Esophagus muscularis mucosa (tissue), 4 donors: ENCODE data around the gene PTPRD.

ENCODE experiments used
- CTCF ChIP-seq, 3 experiments: fragments of 200-600 bp in 2 of 3; fragments of 450-650 bp in 1 of 3; sonication (generic) in 2 of 3; IDR thresholded peaks; one replicate each; pipeline ENCODE4 v1.5.1; 2017 to 2019; ENCODE audit warnings: antibody characterized with exemption in 3 of 3, mild to moderate bottlenecking in 2 of 3, moderate library complexity in 1 of 3
- EP300 ChIP-seq: sonication (generic); formaldehyde crosslinking; IDR thresholded peaks from one replicate; pipeline ENCODE4 v1.6.1; 2017; ENCODE audit warnings: antibody characterized with exemption
- POLR2A ChIP-seq: fragments of 450-650 bp; IDR thresholded peaks from one replicate; pipeline ENCODE4 v1.6.1; 2017; ENCODE audit warnings: antibody characterized with exemption, moderate library complexity, mild to moderate bottlenecking, low read depth

DNA sequence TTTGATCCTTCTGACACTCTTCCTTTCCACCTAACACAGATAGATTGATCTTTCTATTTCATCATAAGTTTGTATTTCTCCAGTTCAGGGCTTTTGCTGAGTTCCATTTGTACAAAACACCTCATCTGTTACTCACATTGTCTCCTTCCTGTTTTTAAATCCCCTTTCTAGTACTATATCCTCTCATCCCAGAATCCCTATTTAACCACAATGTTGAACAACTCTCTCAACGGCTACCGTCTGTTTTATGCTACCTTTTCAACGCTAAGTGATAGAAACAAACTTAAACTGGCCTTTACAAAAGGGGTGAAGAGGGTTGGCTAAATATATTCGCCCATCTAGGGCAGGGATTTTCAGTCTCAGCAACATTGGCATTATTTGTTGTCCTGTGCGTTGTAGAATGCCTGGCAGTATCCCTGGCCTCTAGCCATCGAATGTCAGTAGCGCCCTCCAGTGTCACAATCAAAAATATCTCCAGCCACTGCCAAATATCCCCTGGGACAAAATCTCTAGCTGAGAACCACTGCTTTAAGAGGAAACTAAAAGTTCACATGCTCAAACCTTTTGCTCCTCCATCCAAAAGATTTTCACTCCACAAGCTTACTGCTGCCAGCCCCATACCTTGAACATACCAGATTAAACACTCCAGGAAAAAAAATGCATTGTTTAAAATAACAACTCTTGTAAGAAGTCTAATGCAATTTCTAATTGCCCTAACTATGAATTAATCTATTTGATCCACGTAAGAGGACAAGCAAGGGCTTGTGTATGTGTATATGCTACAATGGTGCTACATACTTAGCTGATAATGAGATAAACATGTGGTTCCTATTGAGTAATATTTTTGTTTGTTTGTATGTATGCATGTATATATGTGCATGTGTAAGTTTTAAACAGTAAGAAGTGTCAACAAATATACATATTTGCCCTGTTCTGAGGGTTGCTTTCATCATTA is 344.0 kb downstream of the PTPRD start:
- TF ChIP-seq CTCF (IDR thresholded peaks at IDR 0.05) (peak in 2 of 3 experiments; percentile 16 to 28), POLR2A (no peak), EP300 (no peak)
